SK-N-SH treated with all-trans-retinoic acid at 6 μM for 48 hours (cell line): Measurements from ENCODE around the gene HSF2BP.

Experiments
- ATAC-seq: fragments of 200-7000 bp; cut with Tn5 transposase; 3 replicates; pipeline ENCODE4 v1.9.1; 2020; ENCODE audit warnings: mild to moderate bottlenecking, moderate library complexity
- ARNTL ChIP-seq: fragments of 450-650 bp; formaldehyde crosslinking; IDR thresholded peaks from 2 replicates; pipeline ENCODE4 v1.5.0; 2020; ENCODE audit warnings: low read depth, mild to moderate bottlenecking, moderate library complexity, borderline replicate concordance
- BACH2 ChIP-seq: fragments of 250-450 bp; sonication (Bioruptor Pico); IDR thresholded peaks from 2 replicates; pipeline ENCODE4 v1.9.0; 2021; ENCODE audit warnings: mild to moderate bottlenecking, borderline replicate concordance
- CSRNP3 ChIP-seq: fragments of 250-450 bp; sonication (Bioruptor Pico); IDR thresholded peaks from 2 replicates; pipeline ENCODE4 v1.5.1; 2021; ENCODE audit warnings: mild to moderate bottlenecking, moderate library complexity
- ESRRG ChIP-seq: fragments of 250-450 bp; sonication (Bioruptor Pico); IDR thresholded peaks from 2 replicates; pipeline ENCODE4 v1.6.1; 2021; ENCODE audit warnings: mild to moderate bottlenecking
- GLIS3 ChIP-seq: fragments of 250-450 bp; sonication (Bioruptor Pico); IDR thresholded peaks from 2 replicates; pipeline ENCODE4 v1.5.0; 2020; ENCODE audit warnings: mild to moderate bottlenecking, moderate library complexity
- ISL1 ChIP-seq: fragments of 250-450 bp; sonication (Bioruptor Pico); IDR thresholded peaks from 2 replicates; pipeline ENCODE4 v2.1.2; 2022; ENCODE audit warnings: mild to moderate bottlenecking, moderate library complexity
- OSR1 ChIP-seq: fragments of 250-450 bp; sonication (Bioruptor Pico); IDR thresholded peaks from 2 replicates; pipeline ENCODE4 v1.8.0; 2022; ENCODE audit warnings: moderate library complexity, mild to moderate bottlenecking, inconsistent platforms
- PPARA ChIP-seq: fragments of 250-450 bp; sonication (Bioruptor Pico); IDR thresholded peaks from 2 replicates; pipeline ENCODE4 v1.5.0; 2020; ENCODE audit warnings: mild to moderate bottlenecking, borderline replicate concordance
- RARB ChIP-seq: fragments of 250-450 bp; sonication (Bioruptor Pico); IDR thresholded peaks from 2 replicates; pipeline ENCODE4 v1.8.0; 2021; ENCODE audit warnings: mild to moderate bottlenecking, moderate library complexity
- TCF4 ChIP-seq: fragments of 250-450 bp; sonication (Bioruptor Pico); IDR thresholded peaks from 2 replicates; pipeline ENCODE4 v1.8.0; 2021; ENCODE audit warnings: mild to moderate bottlenecking, moderate library complexity, borderline replicate concordance
- TOX ChIP-seq: fragments of 250-450 bp; sonication (Bioruptor Pico); IDR thresholded peaks from 2 replicates; pipeline ENCODE4 v1.8.0; 2021; ENCODE audit warnings: mild to moderate bottlenecking, moderate library complexity, borderline replicate concordance
- ZC3H10 ChIP-seq: fragments of 250-450 bp; sonication (Bioruptor Pico); IDR thresholded peaks from 2 replicates; pipeline ENCODE4 v1.5.1; 2021; ENCODE audit warnings: mild to moderate bottlenecking, moderate library complexity
- ZFP3 ChIP-seq: fragments of 250-450 bp; sonication (Bioruptor Pico); IDR thresholded peaks from 2 replicates; pipeline ENCODE4 v1.5.0; 2020; ENCODE audit warnings: mild to moderate bottlenecking, moderate library complexity
- ZFP30 ChIP-seq: fragments of 450-650 bp; formaldehyde crosslinking; IDR thresholded peaks from 2 replicates; pipeline ENCODE4 v1.5.0; 2022; ENCODE audit warnings: mild to moderate bottlenecking, moderate library complexity
- ZNF565 ChIP-seq: fragments of 450-650 bp; formaldehyde crosslinking; conservative IDR thresholded peaks from 2 replicates; pipeline ENCODE4 v1.5.0; 2020; ENCODE audit warnings: low read depth, mild to moderate bottlenecking, moderate library complexity
- ZNF70 ChIP-seq: fragments of 450-650 bp; formaldehyde crosslinking; IDR thresholded peaks from 2 replicates; pipeline ENCODE4 v1.5.0; 2020; ENCODE audit warnings: mild to moderate bottlenecking, moderate library complexity
- ZNF8 ChIP-seq: fragments of 450-650 bp; formaldehyde crosslinking; IDR thresholded peaks from 2 replicates; pipeline ENCODE4 v1.5.0; 2020; ENCODE audit warnings: mild to moderate bottlenecking, moderate library complexity
- TF ChIP-seq, protein P1 (sequence below): fragments of 250-450 bp; sonication (Bioruptor Pico); IDR thresholded peaks from 2 replicates; pipeline ENCODE4 v1.8.0; 2020; ENCODE audit warnings: mild to moderate bottlenecking, moderate library complexity, borderline replicate concordance
- TF ChIP-seq, protein P2 (sequence below): fragments of 250-450 bp; sonication (Bioruptor Pico); IDR thresholded peaks from 2 replicates; pipeline ENCODE4 v1.8.0; 2021; ENCODE audit warnings: low read depth, mild to moderate bottlenecking, moderate library complexity, borderline replicate concordance
- TF ChIP-seq, protein P3 (sequence below): fragments of 250-450 bp; sonication (Bioruptor Pico); IDR thresholded peaks from 2 replicates; pipeline ENCODE4 v1.5.1; 2020; ENCODE audit warnings: low read depth, mild to moderate bottlenecking, moderate library complexity
- TF ChIP-seq, protein P4 (sequence below): fragments of 250-450 bp; sonication (Bioruptor Pico); IDR thresholded peaks from 2 replicates; pipeline ENCODE4 v1.5.0; 2020; ENCODE audit warnings: mild to moderate bottlenecking, moderate library complexity

HSF2BP gene

DNA sequence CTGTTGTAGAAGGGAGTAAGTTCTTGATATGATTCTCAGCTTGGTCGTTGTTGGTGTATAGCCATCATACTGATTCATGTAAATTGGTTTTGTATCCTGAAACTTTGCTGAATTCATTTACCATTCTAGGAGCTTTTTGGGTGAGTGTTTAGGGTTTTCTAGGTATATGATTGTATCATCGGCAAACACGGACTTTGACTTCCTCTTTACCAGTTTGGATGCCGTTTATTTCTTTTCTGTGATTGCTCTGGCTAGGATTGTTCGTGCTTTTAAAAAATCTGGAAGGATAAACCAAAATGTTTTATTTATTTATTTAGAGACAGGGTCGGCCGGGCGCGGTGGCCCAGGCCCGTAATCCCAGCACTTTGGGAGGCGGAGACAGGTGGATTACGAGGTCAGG lies 20.7 kb upstream of the HSF2BP start:
- ATAC-seq, result no peak
- TF ChIP-seq ZNF565, result no peak
- no peak for TF ChIP-seq BACH2 (CRISPR knock-in tag)
- no peak for TF ChIP-seq CSRNP3 (CRISPR knock-in tag)
- TF ChIP-seq, protein P1, sequence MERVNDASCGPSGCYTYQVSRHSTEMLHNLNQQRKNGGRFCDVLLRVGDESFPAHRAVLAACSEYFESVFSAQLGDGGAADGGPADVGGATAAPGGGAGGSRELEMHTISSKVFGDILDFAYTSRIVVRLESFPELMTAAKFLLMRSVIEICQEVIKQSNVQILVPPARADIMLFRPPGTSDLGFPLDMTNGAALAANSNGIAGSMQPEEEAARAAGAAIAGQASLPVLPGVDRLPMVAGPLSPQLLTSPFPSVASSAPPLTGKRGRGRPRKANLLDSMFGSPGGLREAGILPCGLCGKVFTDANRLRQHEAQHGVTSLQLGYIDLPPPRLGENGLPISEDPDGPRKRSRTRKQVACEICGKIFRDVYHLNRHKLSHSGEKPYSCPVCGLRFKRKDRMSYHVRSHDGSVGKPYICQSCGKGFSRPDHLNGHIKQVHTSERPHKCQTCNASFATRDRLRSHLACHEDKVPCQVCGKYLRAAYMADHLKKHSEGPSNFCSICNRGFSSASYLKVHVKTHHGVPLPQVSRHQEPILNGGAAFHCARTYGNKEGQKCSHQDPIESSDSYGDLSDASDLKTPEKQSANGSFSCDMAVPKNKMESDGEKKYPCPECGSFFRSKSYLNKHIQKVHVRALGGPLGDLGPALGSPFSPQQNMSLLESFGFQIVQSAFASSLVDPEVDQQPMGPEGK, result no peak
- no peak for TF ChIP-seq TCF4 (CRISPR knock-in tag)
- TF ChIP-seq, protein P2, sequence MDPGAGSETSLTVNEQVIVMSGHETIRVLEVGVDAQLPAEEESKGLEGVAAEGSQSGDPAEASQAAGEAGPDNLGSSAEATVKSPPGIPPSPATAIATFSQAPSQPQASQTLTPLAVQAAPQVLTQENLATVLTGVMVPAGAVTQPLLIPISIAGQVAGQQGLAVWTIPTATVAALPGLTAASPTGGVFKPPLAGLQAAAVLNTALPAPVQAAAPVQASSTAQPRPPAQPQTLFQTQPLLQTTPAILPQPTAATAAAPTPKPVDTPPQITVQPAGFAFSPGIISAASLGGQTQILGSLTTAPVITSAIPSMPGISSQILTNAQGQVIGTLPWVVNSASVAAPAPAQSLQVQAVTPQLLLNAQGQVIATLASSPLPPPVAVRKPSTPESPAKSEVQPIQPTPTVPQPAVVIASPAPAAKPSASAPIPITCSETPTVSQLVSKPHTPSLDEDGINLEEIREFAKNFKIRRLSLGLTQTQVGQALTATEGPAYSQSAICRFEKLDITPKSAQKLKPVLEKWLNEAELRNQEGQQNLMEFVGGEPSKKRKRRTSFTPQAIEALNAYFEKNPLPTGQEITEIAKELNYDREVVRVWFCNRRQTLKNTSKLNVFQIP (CRISPR knock-in tag), result no peak
- TF ChIP-seq, protein P3, sequence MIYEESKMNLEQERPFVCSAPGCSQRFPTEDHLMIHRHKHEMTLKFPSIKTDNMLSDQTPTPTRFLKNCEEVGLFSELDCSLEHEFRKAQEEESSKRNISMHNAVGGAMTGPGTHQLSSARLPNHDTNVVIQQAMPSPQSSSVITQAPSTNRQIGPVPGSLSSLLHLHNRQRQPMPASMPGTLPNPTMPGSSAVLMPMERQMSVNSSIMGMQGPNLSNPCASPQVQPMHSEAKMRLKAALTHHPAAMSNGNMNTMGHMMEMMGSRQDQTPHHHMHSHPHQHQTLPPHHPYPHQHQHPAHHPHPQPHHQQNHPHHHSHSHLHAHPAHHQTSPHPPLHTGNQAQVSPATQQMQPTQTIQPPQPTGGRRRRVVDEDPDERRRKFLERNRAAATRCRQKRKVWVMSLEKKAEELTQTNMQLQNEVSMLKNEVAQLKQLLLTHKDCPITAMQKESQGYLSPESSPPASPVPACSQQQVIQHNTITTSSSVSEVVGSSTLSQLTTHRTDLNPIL, result no peak
- TF ChIP-seq ZNF8 (CRISPR knock-in tag), result no peak
- TF ChIP-seq TOX (CRISPR knock-in tag), result no peak
- no peak for TF ChIP-seq GLIS3 (CRISPR knock-in tag)

DNA sequence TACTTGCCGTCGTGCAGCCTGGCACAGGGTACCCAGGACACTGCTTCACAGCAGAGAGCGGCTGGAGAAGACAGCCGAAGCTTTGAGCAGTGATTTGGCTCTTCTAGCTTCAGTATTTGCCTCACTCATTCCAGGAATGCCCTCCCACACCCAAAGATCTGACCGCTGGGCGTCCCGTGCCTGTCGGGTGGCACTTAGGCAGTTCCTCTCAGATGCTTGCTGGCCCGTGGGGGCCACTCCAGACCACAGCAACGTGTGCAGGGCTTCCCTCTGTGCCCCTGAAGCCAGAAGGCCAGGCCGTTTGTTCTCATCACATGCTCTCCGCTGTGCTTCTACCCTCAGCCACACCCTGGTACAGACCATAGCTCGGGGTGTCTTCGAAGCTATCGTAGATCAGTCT lies 17.1 kb upstream of the HSF2BP start:
- ATAC-seq, result no peak
- TF ChIP-seq, protein P3, result no peak
- TF ChIP-seq ZFP3 (CRISPR knock-in tag) (no peak), OSR1 (no peak), ZC3H10 (no peak), RARB (CRISPR knock-in tag) (no peak), ARNTL (CRISPR knock-in tag) (no peak), TOX (CRISPR knock-in tag) (no peak), ISL1 (CRISPR knock-in tag) (no peak)
- TF ChIP-seq, protein P1, result no peak

DNA sequence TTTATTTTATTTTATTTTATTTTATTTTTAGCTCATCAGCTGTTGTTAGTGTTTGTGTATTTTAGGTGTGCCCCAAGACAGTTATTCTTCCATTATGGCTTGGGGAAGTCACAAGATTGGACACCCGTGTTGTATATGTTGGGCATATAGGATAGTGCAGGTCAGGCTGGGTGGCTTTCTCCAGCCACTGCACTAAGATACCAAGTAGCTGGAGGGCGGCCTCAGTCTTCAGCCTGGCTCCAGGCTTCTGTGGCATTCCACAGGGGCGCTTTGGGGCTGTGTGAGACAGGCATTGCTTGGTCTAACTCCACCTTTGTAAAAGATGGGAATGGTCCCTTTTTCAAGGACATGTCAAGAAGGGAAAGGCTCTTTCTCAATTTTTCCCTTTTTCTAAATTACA lies 16.6 kb upstream of the HSF2BP start:
- TF ChIP-seq PPARA (CRISPR knock-in tag), result no peak
- no peak for TF ChIP-seq ZC3H10
- no peak for TF ChIP-seq ZNF8 (CRISPR knock-in tag)
- no peak for TF ChIP-seq ESRRG (CRISPR knock-in tag)
- no peak for TF ChIP-seq TCF4 (CRISPR knock-in tag)
- TF ChIP-seq GLIS3 (CRISPR knock-in tag), result no peak
- ATAC-seq, result no peak

GRCh38 chr21:43669828-43670605 lies 10.7 kb upstream of the HSF2BP start:
- ATAC-seq, result no peak
- TF ChIP-seq, protein P3, result no peak
- TF ChIP-seq ZFP30 (no peak), ISL1 (CRISPR knock-in tag) (no peak), ZNF70 (CRISPR knock-in tag) (no peak), ZNF8 (CRISPR knock-in tag) (no peak), OSR1 (no peak), GLIS3 (CRISPR knock-in tag) (no peak)
- TF ChIP-seq, protein P4, sequence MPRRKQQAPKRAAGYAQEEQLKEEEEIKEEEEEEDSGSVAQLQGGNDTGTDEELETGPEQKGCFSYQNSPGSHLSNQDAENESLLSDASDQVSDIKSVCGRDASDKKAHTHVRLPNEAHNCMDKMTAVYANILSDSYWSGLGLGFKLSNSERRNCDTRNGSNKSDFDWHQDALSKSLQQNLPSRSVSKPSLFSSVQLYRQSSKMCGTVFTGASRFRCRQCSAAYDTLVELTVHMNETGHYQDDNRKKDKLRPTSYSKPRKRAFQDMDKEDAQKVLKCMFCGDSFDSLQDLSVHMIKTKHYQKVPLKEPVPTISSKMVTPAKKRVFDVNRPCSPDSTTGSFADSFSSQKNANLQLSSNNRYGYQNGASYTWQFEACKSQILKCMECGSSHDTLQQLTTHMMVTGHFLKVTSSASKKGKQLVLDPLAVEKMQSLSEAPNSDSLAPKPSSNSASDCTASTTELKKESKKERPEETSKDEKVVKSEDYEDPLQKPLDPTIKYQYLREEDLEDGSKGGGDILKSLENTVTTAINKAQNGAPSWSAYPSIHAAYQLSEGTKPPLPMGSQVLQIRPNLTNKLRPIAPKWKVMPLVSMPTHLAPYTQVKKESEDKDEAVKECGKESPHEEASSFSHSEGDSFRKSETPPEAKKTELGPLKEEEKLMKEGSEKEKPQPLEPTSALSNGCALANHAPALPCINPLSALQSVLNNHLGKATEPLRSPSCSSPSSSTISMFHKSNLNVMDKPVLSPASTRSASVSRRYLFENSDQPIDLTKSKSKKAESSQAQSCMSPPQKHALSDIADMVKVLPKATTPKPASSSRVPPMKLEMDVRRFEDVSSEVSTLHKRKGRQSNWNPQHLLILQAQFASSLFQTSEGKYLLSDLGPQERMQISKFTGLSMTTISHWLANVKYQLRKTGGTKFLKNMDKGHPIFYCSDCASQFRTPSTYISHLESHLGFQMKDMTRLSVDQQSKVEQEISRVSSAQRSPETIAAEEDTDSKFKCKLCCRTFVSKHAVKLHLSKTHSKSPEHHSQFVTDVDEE (CRISPR knock-in tag), result no peak
